ENCODE measurements around the gene UQCRQ.

Gene UQCRQ

GRCh38 chr5:132872788-132873118, 6.3 kb downstream of the UQCRQ start:
- H3K4me2 ChIP-seq (ENCODE audit: low read length), result no peak overlapping the region
- no peak overlapping the region for H3K27ac ChIP-seq (ENCODE audit: low read length)

GRCh38 chr5:132873119-132873929, 6.9 kb downstream of the UQCRQ start, which contains the start of gene LEAP2:
LEAP2 (plus strand) TSS chr5:132873668; CDS start chr5:132873695, 27 bp downstream.
- Histone ChIP-seq H3K79me2 (ENCODE audit: low read length) (no peaks in the 10 kb centered on the region), H2AFZ (ENCODE audit: low read depth, low read length) (no peak within 1 kb of the TSS), H3K9me3 (ENCODE audit: insufficient read depth, low read length) (no peaks in the 10 kb centered on the region), H3K4me2 (ENCODE audit: low read length) (no peak within 1 kb of the TSS), H4K20me1 (ENCODE audit: insufficient read depth, low read length) (no peaks in the 10 kb centered on the region), H3K9ac (ENCODE audit: low read length) (no peak within 1 kb of the TSS), H3K27ac (ENCODE audit: low read length) (no peak within 1 kb of the TSS), H3K36me3 (replicated peaks; ENCODE audit: low read depth, low read length) (peaks cover 5% of the 10 kb centered on the region), H3K4me1 (ENCODE audit: low read length) (no peaks in the 10 kb centered on the region), H3K27me3 (ENCODE audit: low read depth, low read length) (no peaks in the 10 kb centered on the region), H3K4me3 (ENCODE audit: low read length) (no peak within 1 kb of the TSS)
- TF ChIP-seq EZH2phosphoT487 (IDR thresholded peaks at IDR 0.05; ENCODE audit: low read depth) (no peak), CTCF (IDR thresholded peaks at IDR 0.05; ENCODE audit: low read depth, low read length) (no peak)

More at GRCh38 chr5:132872788-132873118, 6.3 kb downstream of the UQCRQ start:
- Histone ChIP-seq H3K27me3 (ENCODE audit: low read depth, low read length) (no peaks in the 10 kb centered on the region), H3K79me2 (ENCODE audit: low read length) (peaks cover 1% of the 10 kb centered on the region; the same call in 1 of the 2 replicates), H3K4me1 (ENCODE audit: low read length) (no peaks in the 10 kb centered on the region), H4K20me1 (ENCODE audit: insufficient read depth, low read length) (no peaks in the 10 kb centered on the region), H3K9me3 (ENCODE audit: insufficient read depth, low read length) (no peaks in the 10 kb centered on the region), H2AFZ (ENCODE audit: low read depth, low read length) (no peak overlapping the region), H3K4me3 (ENCODE audit: low read length) (no peak overlapping the region), H3K9ac (ENCODE audit: low read length) (no peak overlapping the region), H3K36me3 (replicated peaks; ENCODE audit: low read depth, low read length) (peaks cover 8% of the 10 kb centered on the region)
- TF ChIP-seq EZH2phosphoT487 (IDR thresholded peaks at IDR 0.05; ENCODE audit: low read depth), result no peak
- no peak for TF ChIP-seq CTCF (IDR thresholded peaks at IDR 0.05; ENCODE audit: low read depth, low read length)

GRCh38 chr5:132873930-132874271, 7.5 kb downstream of the UQCRQ start:
- Histone ChIP-seq H3K4me3 (ENCODE audit: low read length) (no peak overlapping the region), H3K4me1 (ENCODE audit: low read length) (no peaks in the 10 kb centered on the region), H3K27me3 (ENCODE audit: low read depth, low read length) (no peaks in the 10 kb centered on the region), H3K36me3 (replicated peaks; ENCODE audit: low read depth, low read length) (no peaks in the 10 kb centered on the region), H3K9ac (ENCODE audit: low read length) (no peak overlapping the region), H3K9me3 (ENCODE audit: insufficient read depth, low read length) (no peaks in the 10 kb centered on the region), H2AFZ (ENCODE audit: low read depth, low read length) (no peak overlapping the region), H3K27ac (ENCODE audit: low read length) (no peak overlapping the region), H3K4me2 (ENCODE audit: low read length) (no peak overlapping the region), H4K20me1 (ENCODE audit: insufficient read depth, low read length) (no peaks in the 10 kb centered on the region), H3K79me2 (ENCODE audit: low read length) (no peaks in the 10 kb centered on the region)
- TF ChIP-seq CTCF (IDR thresholded peaks at IDR 0.05; ENCODE audit: low read depth, low read length) (no peak), EZH2phosphoT487 (IDR thresholded peaks at IDR 0.05; ENCODE audit: low read depth) (no peak)

- H4K20me1 ChIP-seq (ENCODE audit: insufficient read depth, low read length), result no peaks in the 10 kb centered on the region
- no peak overlapping the region for H3K4me3 ChIP-seq (ENCODE audit: low read length)
- H3K79me2 ChIP-seq (ENCODE audit: low read length), result no peaks in the 10 kb centered on the region
- H3K9me3 ChIP-seq (ENCODE audit: insufficient read depth, low read length), result no peaks in the 10 kb centered on the region
- no peak overlapping the region for H3K9ac ChIP-seq (ENCODE audit: low read length)
- TF ChIP-seq CTCF (IDR thresholded peaks at IDR 0.05; ENCODE audit: low read depth, low read length), result no peak
- no peak for TF ChIP-seq EZH2phosphoT487 (IDR thresholded peaks at IDR 0.05; ENCODE audit: low read depth)
- H2AFZ ChIP-seq (ENCODE audit: low read depth, low read length), result no peak overlapping the region
- H3K36me3 ChIP-seq (replicated peaks; ENCODE audit: low read depth, low read length), result peaks cover 7% of the 10 kb centered on the region
- H3K4me1 ChIP-seq (ENCODE audit: low read length), result no peaks in the 10 kb centered on the region
- H3K27me3 ChIP-seq (ENCODE audit: low read depth, low read length), result no peaks in the 10 kb centered on the region
- H3K4me2 ChIP-seq (ENCODE audit: low read length), result no peak overlapping the region
- H3K27ac ChIP-seq (ENCODE audit: low read length), result no peak overlapping the region
These were observed 9.7 kb downstream of the UQCRQ start for GRCh38 chr5:132876020-132876759.

Data from OCI-LY3 (cell line).